Measurements from ENCODE around the gene ZNF574. TPM values are rescaled to one million over a fixed set of nuclear protein-coding genes. Genes with fewer than 3 reads are reported as not detected.

Gene ZNF574
- polyA plus RNA-seq, 1 of the 3 experiments (the other 2 are of a cell fraction): 8.5 TPM

DNA sequence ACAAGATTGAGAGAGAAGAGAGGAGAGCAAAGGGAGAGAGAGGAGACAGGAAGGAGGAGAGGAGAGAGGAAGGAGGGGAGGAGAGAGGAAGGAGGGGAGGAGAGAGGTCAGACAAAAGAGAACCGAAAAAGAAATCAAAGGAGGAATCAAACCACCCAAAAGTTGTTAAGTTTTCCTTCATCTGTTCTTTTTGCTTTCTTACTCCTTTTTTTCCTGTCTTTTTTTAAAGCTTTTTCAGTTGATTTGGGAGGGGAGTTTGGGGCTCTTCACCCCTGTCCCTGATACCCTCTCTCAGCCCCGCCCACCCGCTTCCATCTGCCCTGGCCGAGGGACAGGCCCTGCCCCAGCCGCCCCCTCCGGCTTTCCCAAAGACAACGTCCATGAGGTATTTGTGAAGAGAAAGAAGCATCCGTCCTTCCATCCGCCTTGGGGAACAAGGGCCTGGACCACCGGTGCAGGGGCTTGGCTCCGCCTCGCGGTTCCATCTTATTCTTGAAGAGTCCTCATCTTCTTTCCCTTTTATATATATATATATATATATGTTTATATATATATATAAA, 13.3 kb downstream of the ZNF574 start:
- POLR2A ChIA-PET: no interaction called here
- Histone ChIP-seq H3K27me3 (ENCODE audit: insufficient read depth) (no peaks in the 10 kb centered on the region), H3K9me2 (no peaks in the 10 kb centered on the region), H3K36me3 (replicated peaks in 1 of 2; ENCODE audit: control insufficient read depth in 1 of 2, insufficient read depth in 2 of 2, low read length in 1 of 2) (no peaks in the 10 kb centered on the region), H2AFZ (ENCODE audit: low read depth) (peak overlapping the region; percentile 94), H3K79me2 (ENCODE audit: insufficient read depth) (peaks cover under 1% of the 10 kb centered on the region; the same call in 1 of the 2 replicates), H3K4me2 (peak overlapping the region; percentile 82), H4K20me1 (ENCODE audit: insufficient read depth) (no peaks in the 10 kb centered on the region), H3F3A (replicated peaks; ENCODE audit: insufficient read depth) (peaks cover 23% of the 10 kb centered on the region), H3K4me3 (ENCODE audit: low read depth in 2 of 2, low read length in 1 of 2) (no peak overlapping the region), H3K27ac (ENCODE audit: low read depth in 2 of 2, low read length in 1 of 2) (peak overlapping the region in 1 of 2 experiments; percentile 65; a peak in 2 of 4 replicates), H3K9ac (no peak overlapping the region), H3K4me1 (ENCODE audit: control insufficient read depth in 1 of 2, insufficient read depth in 2 of 2, low read depth in 1 of 2, low read length in 1 of 2) (peaks cover 5 to 16% of the 10 kb centered on the region in 2 experiments; a peak in 3 of 4 replicates), H3K9me3 (no peaks in the 10 kb centered on the region)
- no peak for DNase-seq
- CTCF ChIA-PET: interaction anchor here (1.0 kb wide), 1 partner anchor 19 kb away, joined by 3 read pairs; no protein-coding TSS in a partner anchor
- TF ChIP-seq RFX5 (IDR thresholded peaks at IDR 0.05; ENCODE audit: low read length) (no peak), SMC3 (IDR thresholded peaks at IDR 0.05; ENCODE audit: low read depth, low read length) (no peak), MXI1 (IDR thresholded peaks at IDR 0.05; ENCODE audit: low read depth, low read length) (no peak), NFIC (IDR thresholded peaks at IDR 0.05; ENCODE audit: borderline replicate concordance) (no peak), JUND (IDR thresholded peaks at IDR 0.05) (no peak), EZH2phosphoT487 (IDR thresholded peaks at IDR 0.05; ENCODE audit: borderline replicate concordance, low read depth) (no peak), ELF1 (IDR thresholded peaks at IDR 0.05) (no peak), RCOR1 (IDR thresholded peaks at IDR 0.05; ENCODE audit: low read length) (no peak), GATA2 (CRISPR knock-in tag; IDR thresholded peaks at IDR 0.05) (no peak), MEF2A (IDR thresholded peaks at IDR 0.05; ENCODE audit: borderline replicate concordance, low read depth) (no peak), EP300 (IDR thresholded peaks at IDR 0.05; ENCODE audit: borderline replicate concordance in 1 of 2, low read depth in 1 of 2, low read length in 1 of 2) (no peak), FOSL2 (IDR thresholded peaks at IDR 0.05; ENCODE audit: borderline replicate concordance, low read depth) (no peak), CHD2 (IDR thresholded peaks at IDR 0.05; ENCODE audit: low read length, partially characterized antibody) (no peak), FOXM1 (IDR thresholded peaks at IDR 0.05; ENCODE audit: low read depth) (no peak)
- TF ChIP-seq, protein P1, sequence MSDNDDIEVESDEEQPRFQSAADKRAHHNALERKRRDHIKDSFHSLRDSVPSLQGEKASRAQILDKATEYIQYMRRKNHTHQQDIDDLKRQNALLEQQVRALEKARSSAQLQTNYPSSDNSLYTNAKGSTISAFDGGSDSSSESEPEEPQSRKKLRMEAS (IDR thresholded peaks at IDR 0.05; ENCODE audit: low read depth): no peak
- TF ChIP-seq, protein P2, sequence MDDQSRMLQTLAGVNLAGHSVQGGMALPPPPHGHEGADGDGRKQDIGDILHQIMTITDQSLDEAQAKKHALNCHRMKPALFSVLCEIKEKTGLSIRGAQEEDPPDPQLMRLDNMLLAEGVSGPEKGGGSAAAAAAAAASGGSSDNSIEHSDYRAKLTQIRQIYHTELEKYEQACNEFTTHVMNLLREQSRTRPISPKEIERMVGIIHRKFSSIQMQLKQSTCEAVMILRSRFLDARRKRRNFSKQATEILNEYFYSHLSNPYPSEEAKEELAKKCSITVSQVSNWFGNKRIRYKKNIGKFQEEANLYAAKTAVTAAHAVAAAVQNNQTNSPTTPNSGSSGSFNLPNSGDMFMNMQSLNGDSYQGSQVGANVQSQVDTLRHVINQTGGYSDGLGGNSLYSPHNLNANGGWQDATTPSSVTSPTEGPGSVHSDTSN (IDR thresholded peaks at IDR 0.05): no peak
- TF ChIP-seq, protein P3, sequence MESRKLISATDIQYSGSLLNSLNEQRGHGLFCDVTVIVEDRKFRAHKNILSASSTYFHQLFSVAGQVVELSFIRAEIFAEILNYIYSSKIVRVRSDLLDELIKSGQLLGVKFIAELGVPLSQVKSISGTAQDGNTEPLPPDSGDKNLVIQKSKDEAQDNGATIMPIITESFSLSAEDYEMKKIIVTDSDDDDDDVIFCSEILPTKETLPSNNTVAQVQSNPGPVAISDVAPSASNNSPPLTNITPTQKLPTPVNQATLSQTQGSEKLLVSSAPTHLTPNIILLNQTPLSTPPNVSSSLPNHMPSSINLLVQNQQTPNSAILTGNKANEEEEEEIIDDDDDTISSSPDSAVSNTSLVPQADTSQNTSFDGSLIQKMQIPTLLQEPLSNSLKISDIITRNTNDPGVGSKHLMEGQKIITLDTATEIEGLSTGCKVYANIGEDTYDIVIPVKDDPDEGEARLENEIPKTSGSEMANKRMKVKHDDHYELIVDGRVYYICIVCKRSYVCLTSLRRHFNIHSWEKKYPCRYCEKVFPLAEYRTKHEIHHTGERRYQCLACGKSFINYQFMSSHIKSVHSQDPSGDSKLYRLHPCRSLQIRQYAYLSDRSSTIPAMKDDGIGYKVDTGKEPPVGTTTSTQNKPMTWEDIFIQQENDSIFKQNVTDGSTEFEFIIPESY (IDR thresholded peaks at IDR 0.05; ENCODE audit: borderline replicate concordance, low read depth): no peak
- WGBS (ENCODE audit: low lambda C conversion rate): 95% methylated on average over 13 of the region's 13 CpGs
